ENCODE results near the gene SLC26A1. TPM values are rescaled to one million over a fixed set of nuclear protein-coding genes. Genes with fewer than 3 reads are reported as not detected.

Gene SLC26A1
- total RNA-seq, 1 experiment from 2014 or later, result 0.22 TPM

GRCh38 chr4:960140-960635 lies 33.0 kb downstream of the SLC26A1 start:
- Histone ChIP-seq H4K20me1 (ENCODE audit: insufficient read depth) (no peaks in the 10 kb centered on the region), H3K79me2 (ENCODE audit: insufficient read depth, low read length) (no peaks in the 10 kb centered on the region; the same call in 1 of the 2 replicates), H3K4me3 (replicated peaks in 1 of 2; ENCODE audit: low read depth in 1 of 2, low read length in 2 of 2) (no peak overlapping the region), H3K9ac (ENCODE audit: low read length) (no peak overlapping the region), H3K36me3 (ENCODE audit: control insufficient read depth in 1 of 2, insufficient read depth in 2 of 2, low read length in 2 of 2) (no peaks in the 10 kb centered on the region), H3K27ac (ENCODE audit: low read depth, low read length) (no peak overlapping the region), H3K9me3 (ENCODE audit: control insufficient read depth in 1 of 2, insufficient read depth in 1 of 2, low read depth in 1 of 2, low read length in 2 of 2) (no peaks in the 10 kb centered on the region), H3K4me1 (ENCODE audit: control insufficient read depth in 1 of 2, insufficient read depth in 2 of 2, low read length in 2 of 2) (peaks cover 5 to 20% of the 10 kb centered on the region in 2 experiments; a peak in 3 of 4 replicates), H2AFZ (ENCODE audit: low read depth, low read length, poor library complexity, severe bottlenecking) (no peak overlapping the region), H3K27me3 (ENCODE audit: insufficient read depth, low read length) (no peaks in the 10 kb centered on the region), H3K4me2 (ENCODE audit: low read length) (no peak overlapping the region), H3K9me2 (ENCODE audit: insufficient read depth) (no peaks in the 10 kb centered on the region)
- POLR2A ChIA-PET, result no interaction called here
- intact Hi-C loops (cut with micrococcal nuclease), result no loop called here
- CTCF ChIA-PET, result no interaction called here
- DNase-seq (ENCODE audit: low read depth, low spot score) (no peak), ATAC-seq (no peak)
- no peak for TF ChIP-seq REST (IDR thresholded peaks at IDR 0.05; ENCODE audit: low read depth)
- TF ChIP-seq JUND (IDR thresholded peaks at IDR 0.05), result no peak
- TF ChIP-seq SIN3A (IDR thresholded peaks at IDR 0.05; ENCODE audit: low read depth), result no peak
- no peak for TF ChIP-seq YY1 (IDR thresholded peaks at IDR 0.05; ENCODE audit: extremely low read depth, insufficient replicate concordance, low read depth, low read length)
- TF ChIP-seq SRF (IDR thresholded peaks at IDR 0.05; ENCODE audit: low read depth), result no peak
- RAD21 ChIA-PET (ENCODE audit: low non-redundant PET in 1 of 2, low total read pairs in 2 of 2, uncharacterized antibody in 2 of 2, unreplicated experiment in 2 of 2), result no interaction called here
- BruUV-seq (replicated peaks), result no TSS peak
